GM06990 (cell line): ENCODE results near the gene ACSL1.

ENCODE experiments used
- DNase-seq: peaks from one replicate; pipeline ENCODE4 v3.0.0-alpha.2; 2011; ENCODE audit not compliant: insufficient read length; ENCODE audit errors: extremely low read depth
- H3K27me3 ChIP-seq: replicated peaks from 2 replicates; pipeline ENCODE4 v1.6.0; 2011; ENCODE audit warnings: low read length; ENCODE audit not compliant: control insufficient read depth, insufficient read depth
- H3K36me3 ChIP-seq: 2 replicates; pipeline ENCODE4 v1.5.1; 2011; ENCODE audit warnings: low read length; ENCODE audit not compliant: control insufficient read depth, insufficient read depth
- H3K4me3 ChIP-seq: replicated peaks from 2 replicates; pipeline ENCODE4 v1.5.1; 2011; ENCODE audit warnings: low read depth, mild to moderate bottlenecking, control low read depth, low read length
- TF ChIP-seq, protein P1 (sequence below): IDR thresholded peaks from 2 replicates; pipeline ENCODE4 v1.5.1; 2011; ENCODE audit warnings: low read length, control low read depth, mild to moderate bottlenecking, inconsistent platforms; ENCODE audit not compliant: insufficient read depth, poor library complexity, severe bottlenecking

Gene ACSL1

DNA sequence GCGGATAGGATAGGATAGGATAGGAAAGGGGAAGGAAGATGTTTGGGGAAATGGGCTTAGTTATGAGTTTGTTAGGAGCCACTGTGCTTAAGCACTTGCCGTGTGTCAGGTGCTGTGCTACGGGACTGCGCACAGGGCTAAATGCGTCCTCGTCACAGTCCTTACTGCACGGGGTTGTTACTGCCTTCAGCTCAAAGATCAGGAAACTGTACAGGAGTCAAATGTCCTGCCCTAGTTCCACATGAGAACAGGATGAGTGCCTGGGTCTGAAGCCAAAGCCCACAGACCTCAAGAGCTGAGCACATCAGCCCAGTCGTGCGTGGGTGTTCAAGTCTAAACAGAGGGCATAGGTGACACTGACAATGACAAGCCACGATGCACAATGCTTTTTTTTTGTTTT is 15.0 kb downstream of the ACSL1 start:
- Histone ChIP-seq H3K27me3 (no peaks in the 10 kb centered on the region), H3K4me3 (no peak overlapping the region), H3K36me3 (peaks cover 6% of the 10 kb centered on the region)
- TF ChIP-seq, protein P1, sequence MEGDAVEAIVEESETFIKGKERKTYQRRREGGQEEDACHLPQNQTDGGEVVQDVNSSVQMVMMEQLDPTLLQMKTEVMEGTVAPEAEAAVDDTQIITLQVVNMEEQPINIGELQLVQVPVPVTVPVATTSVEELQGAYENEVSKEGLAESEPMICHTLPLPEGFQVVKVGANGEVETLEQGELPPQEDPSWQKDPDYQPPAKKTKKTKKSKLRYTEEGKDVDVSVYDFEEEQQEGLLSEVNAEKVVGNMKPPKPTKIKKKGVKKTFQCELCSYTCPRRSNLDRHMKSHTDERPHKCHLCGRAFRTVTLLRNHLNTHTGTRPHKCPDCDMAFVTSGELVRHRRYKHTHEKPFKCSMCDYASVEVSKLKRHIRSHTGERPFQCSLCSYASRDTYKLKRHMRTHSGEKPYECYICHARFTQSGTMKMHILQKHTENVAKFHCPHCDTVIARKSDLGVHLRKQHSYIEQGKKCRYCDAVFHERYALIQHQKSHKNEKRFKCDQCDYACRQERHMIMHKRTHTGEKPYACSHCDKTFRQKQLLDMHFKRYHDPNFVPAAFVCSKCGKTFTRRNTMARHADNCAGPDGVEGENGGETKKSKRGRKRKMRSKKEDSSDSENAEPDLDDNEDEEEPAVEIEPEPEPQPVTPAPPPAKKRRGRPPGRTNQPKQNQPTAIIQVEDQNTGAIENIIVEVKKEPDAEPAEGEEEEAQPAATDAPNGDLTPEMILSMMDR: no peak
- DNase-seq: no peak

DNA sequence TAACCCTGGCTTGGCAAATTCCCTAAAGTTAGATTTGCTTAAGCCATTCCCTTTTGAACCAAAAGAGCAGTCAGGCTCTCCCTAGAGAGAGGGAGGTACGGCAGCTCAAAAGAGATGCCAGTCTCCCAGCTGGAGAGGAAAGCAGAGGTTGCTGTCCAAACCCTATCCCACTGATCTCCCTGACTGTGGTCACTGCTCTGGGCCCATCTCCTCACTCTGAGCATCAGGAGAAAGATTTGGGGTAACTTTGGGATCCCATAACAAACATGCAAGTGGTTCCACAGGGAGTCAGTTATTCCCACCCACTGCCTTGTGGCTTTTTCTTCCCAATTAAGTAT is 17.1 kb downstream of the ACSL1 start:
- peaks cover 6% of the 10 kb centered on the region for H3K36me3 ChIP-seq
- H3K4me3 ChIP-seq: no peak overlapping the region
- no peak for DNase-seq
- H3K27me3 ChIP-seq: no peaks in the 10 kb centered on the region
- TF ChIP-seq, protein P1: no peak

DNA sequence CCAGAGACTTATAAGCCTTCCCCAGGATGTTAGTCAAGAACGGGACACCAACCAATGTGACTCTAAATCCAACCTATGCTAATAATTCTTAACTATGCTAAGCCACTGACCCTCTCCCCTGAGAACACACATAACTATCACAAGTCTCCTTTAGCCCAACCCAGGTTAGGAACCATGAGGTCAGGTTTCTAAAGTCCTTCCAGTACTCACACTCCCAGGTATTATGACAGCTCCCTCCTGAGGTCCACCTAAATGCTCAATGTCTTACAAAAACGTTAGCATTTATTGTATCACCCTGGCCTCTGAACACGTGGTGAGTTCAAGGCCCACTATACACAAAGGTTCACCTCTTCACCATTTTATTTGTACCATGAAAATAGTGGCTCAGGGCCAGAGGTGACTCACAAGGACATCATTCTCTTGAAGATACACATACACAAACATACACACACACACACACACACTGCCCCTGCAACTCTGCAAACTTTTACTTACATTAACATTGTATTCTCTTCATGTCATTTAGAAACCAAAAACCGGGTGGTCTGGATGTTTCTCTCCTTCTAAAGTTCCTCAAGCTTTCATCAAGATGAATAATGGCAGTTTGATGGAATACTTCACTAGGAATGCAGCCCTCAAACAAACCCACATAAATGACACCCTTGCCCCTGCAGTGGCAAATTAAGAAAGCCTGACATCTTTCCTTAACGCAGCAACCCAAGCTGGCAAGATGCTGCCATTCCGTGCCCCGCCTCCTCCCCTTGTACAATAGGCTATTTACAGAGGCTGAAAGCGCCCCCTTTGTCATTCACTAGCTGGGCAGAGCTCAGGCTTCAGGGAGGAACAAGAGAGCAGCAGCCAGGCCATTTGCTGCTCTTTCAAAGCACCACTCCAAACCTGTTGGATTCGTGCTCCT is 17.7 kb downstream of the ACSL1 start:
- H3K27me3 ChIP-seq: no peaks in the 10 kb centered on the region
- DNase-seq: no peak
- TF ChIP-seq, protein P1: no peak
- H3K4me3 ChIP-seq: no peak overlapping the region
- H3K36me3 ChIP-seq: peaks cover 6% of the 10 kb centered on the region; the same call in 1 of the 2 replicates

DNA sequence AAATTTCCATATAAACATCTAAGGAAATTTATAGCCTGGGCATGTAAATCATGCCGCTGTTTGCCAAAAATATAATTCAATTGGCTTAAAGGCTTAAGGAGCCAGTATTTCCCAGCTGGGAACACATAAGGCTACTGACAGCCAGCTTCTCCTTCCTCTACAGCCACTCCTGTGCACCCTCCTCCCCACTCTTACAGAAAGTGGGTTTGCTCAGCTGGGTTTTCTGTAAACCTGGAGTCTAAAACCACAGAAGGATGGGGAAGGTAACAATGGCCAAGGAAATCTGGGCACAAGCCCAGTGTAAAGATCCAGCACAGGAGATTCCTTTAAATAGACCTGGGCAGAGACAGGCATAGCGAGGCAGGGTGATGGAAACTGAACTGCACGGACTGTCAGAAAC is 18.5 kb downstream of the ACSL1 start:
- H3K4me3 ChIP-seq: no peak overlapping the region
- no peak for DNase-seq

DNA sequence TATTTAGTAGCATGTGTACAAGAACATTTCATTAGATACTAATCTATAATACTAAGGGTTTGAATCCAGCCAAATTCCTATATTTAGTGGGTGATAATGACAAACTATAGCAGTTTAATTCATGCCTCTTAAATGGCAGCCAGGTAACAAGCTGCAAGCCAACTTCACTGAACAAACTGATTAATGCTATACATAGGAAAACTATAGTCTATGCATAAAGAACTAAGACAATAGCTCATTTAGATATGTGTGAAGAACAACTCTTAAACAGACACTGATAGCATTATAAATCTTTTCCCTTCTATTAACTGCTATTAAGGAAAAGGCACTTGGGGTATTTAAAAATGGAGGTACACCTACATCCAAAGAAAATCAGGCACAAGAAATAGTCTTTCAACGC is 19.1 kb downstream of the ACSL1 start:
- Histone ChIP-seq H3K36me3 (peaks cover 6% of the 10 kb centered on the region; the same call in 1 of the 2 replicates), H3K27me3 (no peaks in the 10 kb centered on the region), H3K4me3 (no peak overlapping the region)
- TF ChIP-seq, protein P1: no peak
- no peak for DNase-seq

More for the DNA sequence above, 18.5 kb downstream of the ACSL1 start:
- H3K27me3 ChIP-seq: no peaks in the 10 kb centered on the region
- TF ChIP-seq, protein P1: no peak
- peaks cover 6% of the 10 kb centered on the region; the same call in 1 of the 2 replicates for H3K36me3 ChIP-seq
